ENCODE measurements around the gene TRIM33. TPM values are rescaled to one million over a fixed set of nuclear protein-coding genes. Genes with fewer than 3 reads are reported as not detected.
"Not testable (repeated sequence)": the region's sequence is repeated elsewhere in the genome, so short reads cannot be mapped to it uniquely, and the experiment has no call there.

Gene TRIM33
- total RNA-seq, 1 donor from 2014 or later: 41.4 TPM

DNA sequence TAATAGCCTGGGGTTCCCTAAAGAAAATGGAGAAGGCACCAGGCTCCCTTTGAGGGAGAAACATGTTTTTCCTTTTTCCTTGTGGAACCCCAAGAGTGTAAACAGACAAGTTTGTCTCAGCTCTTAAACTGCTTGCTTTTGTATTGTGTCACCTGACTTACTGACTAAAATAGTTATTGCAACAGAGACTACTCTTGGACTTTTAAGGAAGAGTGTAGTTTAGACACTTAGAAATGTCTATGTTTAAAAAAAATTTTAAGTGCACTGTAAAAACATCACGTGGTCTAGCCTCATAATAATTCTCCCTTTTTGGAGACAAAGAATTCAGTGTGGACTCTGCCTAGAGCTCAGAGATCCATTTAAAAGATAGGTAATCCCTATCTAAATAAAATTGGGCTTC, 141.1 kb downstream of the TRIM33 start:
- intact Hi-C loops (cut with DNase I): no loop called here
- ATAC-seq (peak; percentile 91), DNase-seq (ENCODE audit: low spot score) (no peak)

DNA sequence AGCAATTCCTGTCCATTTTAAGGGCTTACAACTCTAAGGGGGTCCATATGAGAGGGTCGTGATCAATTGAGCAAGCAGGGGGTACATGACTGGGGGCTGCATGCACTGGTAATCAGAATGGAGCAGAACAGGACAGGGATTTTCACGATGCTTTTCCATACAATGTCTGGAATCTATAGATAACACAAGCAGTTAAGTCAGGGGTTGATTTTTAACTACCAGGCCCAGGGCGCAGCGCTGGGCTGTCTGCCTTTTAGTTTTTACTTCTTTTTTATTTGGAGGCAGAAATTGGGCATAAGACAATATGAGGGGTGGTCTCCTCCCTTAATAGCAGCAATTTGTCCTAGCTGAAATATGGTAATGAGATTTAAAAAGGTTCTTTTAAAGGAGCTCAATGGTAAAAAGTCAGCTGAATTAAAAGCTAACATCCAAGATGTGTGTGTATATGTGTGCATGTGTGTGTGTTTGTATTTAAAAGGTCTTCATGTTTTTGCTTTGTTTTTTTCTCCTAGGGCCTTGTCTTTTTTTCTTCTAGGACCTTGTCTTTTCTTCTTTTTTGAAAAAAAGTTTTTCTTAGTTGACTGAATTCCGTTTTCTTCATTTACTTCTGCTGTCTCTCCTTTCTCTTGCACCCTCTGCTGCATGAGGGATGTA, 141.6 kb downstream of the TRIM33 start:
- intact Hi-C loops (cut with DNase I); DNase-seq (ENCODE audit: low spot score); ATAC-seq: not testable (repeated sequence)

DNA sequence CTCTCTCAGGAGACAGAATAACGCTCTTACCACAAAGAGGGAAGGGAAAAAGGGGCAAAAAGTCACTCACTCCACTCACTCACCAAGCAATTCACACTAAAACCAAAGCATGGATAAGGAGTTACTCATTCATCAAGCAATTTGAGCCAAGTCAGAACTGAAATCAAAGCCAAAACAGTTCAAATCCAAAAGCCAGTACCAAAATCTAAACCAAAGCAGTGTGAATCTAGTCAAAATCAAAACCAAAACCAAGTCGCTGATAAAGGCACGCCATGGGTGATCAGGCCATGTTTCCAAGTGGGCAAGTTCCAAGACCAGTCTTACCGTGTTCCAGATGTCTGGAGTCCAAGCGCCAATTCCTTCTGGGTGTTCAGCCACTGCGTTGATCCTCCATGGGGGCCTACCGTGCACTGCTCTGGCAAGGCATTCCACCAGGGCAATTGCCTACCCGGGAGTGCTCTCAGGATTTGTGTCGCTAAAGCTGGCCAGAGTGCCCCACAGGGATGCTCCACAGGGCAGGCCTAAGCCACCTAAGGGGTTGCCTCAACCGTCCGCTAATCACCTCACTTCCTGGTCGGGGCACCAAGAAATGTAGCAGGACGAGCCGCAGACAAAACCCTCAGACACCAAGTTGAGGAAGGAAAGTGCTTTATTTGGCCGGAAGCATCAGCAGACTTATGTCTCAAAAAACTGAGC, 142.3 kb downstream of the TRIM33 start:
- intact Hi-C loops (cut with DNase I): no loop called here
- ATAC-seq: peak; percentile 28
- DNase-seq (ENCODE audit: low spot score): no peak

DNA sequence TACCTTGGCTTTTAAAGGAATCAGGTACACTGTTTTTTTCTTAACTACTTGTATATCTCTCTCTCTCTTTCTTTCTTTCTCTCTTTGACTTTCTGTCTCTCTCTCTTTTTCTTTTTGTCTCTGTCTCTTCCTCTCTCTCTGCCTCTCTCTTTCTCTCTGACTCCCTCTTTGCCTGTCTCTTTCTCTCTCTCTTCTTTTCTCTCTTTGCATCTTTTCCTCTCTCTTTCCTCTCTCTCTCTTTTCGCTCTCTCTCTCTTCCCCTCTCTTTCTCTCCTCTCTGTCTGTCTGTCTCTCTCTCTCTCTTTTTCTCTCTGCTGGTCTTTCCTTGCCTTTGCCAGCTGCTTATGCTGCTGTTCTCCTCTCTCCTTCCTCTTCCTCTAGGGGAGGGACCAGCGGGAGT, 143.2 kb downstream of the TRIM33 start:
- no peak for ATAC-seq
- intact Hi-C loops (cut with DNase I): no loop called here
- DNase-seq (ENCODE audit: low spot score): no peak

DNA sequence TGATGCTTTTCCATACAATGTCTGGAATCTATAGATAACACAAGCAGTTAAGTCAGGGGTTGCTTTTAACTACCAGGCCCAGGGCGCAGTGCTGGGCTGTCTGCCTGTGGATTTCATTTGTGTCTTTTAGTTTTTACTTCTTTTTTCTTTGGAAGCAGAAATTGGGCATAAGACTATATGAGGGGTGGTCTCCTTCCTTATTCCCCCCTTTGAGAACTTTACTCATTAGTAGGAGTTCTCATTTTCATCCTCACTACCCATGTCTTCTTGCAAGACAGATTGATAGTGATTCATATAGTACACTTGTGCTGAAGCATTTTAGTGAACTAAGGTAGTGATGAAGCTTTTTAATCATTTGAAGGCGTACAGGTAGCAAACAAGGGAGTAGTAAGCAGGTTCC, 147.8 kb downstream of the TRIM33 start:
- ATAC-seq; intact Hi-C loops (cut with DNase I); DNase-seq (ENCODE audit: low spot score): not testable (repeated sequence)

DNA sequence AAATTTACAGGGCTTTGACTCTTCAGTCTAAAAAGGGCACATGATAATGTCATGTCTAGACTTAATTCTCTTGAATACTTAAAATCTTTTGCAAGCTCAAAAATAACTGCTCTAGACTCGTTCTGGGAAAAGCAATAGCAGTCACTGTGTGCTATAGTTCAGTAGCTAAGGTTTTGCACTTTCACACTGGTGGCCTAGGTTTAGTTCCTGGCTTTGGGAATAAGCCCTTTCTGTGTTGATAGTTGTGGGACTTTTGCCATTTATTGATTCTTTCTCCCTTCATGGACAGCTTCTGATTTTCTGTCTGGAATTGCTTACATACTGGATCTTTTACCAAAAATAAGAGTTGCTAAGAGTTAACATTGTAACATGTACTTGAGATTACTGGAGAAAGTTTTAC, 151.2 kb downstream of the TRIM33 start:
- intact Hi-C loops (cut with DNase I): no loop called here
- ATAC-seq (no peak), DNase-seq (ENCODE audit: low spot score) (no peak)

DNA sequence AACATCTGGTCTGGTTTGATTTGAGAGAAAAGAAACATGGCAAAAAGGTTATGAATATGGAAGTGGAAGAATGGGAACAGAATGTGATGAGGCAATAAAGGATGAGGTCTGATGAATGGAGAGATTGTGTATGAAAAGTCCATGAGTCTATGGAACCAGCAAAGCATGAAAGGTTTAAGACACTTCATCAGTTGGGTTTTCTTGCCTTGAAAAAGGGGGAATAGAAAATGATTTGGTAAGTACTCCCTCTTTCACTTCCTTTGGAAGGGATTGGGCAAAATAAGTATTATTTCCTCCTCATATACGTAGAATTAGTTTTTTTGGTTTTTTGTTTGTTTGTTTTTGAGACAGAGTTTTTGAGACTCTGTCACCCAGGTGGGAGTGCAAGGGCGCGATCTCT, 155.8 kb downstream of the TRIM33 start:
- no peak for ATAC-seq
- intact Hi-C loops (cut with DNase I): no loop called here
- DNase-seq (ENCODE audit: low spot score): no peak

DNA sequence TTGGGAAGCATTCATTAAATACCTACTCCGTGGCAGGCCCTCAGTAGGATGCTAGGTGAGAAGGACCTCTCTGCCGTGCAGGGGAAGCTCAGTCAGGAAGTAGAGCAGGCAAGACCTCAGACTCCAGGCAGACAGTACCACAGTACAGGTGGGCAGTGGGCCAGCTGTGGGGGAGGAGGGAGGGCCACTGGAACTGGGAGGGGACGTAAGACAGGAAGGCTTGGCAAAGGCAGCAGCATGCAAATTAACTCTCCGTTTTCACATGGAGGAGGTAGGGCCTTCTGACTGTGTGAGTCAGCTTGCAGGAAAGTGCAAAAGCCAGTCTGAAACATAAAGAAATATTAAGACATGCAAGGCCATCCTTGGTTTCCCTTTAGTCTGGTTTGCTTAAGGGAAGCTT, 157.7 kb downstream of the TRIM33 start:
- intact Hi-C loops (cut with DNase I): no loop called here
- DNase-seq (ENCODE audit: low spot score) (peak; percentile 70), ATAC-seq (peak; percentile 67)

DNA sequence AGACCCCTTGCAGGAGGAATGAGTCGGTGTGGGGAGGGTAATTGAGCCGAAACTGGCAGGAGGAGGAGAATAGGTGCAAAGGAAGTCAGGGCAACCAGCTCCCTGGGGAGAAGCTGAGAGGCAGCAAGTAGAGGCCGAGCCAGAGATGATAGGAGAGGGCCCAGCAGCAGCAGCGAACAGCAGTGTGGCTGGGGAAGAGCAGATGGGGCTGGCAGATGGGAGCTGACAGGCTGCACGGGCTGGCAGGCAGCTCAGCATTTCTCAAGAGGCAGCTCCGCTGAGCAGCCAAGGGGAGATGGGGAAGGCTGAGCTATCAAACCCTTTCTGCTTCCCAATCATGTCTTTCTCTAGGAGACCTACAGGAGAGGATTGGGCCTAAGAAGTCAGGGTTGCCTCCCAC, 158.2 kb downstream of the TRIM33 start:
- intact Hi-C loops (cut with DNase I): no loop called here
- peak; percentile 66 for ATAC-seq
- no peak for DNase-seq (ENCODE audit: low spot score)

DNA sequence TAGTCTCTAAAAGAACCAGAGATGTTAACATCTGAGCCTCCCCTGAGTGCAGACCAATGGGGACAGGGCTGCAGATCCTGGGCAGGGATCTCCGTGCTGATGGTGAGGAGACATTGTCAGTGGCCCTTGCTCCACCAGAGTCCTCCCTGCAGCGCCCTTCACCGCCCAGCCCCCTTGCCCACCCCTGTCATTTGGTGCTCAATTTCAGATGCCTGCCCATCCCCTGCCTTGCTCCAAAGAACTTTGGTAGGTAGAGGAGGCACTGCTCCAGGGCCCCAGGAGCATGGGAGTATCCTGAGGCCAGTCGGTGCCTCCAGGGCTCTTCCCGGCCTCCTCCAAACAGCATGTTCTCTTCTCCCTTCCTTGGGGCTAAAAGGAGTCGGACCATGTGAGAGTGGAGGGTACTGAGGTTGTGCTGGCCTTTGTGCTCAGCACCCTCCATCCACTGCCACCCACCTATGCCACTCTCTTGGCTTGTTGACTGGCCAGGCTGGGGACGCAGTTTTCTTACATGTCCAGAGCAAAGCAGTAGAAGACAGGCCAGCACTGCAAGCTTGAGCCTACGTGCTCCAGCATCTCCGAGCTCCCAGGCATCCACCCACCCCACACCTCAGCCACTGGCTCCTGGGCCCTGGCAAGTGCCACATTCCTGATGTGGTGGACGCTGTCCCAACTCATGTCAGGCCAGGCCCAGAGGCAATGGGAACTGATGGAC, 160.1 kb downstream of the TRIM33 start:
- intact Hi-C loops (cut with DNase I): no loop called here
- DNase-seq (ENCODE audit: low spot score) (no peak), ATAC-seq (no peak)

DNA sequence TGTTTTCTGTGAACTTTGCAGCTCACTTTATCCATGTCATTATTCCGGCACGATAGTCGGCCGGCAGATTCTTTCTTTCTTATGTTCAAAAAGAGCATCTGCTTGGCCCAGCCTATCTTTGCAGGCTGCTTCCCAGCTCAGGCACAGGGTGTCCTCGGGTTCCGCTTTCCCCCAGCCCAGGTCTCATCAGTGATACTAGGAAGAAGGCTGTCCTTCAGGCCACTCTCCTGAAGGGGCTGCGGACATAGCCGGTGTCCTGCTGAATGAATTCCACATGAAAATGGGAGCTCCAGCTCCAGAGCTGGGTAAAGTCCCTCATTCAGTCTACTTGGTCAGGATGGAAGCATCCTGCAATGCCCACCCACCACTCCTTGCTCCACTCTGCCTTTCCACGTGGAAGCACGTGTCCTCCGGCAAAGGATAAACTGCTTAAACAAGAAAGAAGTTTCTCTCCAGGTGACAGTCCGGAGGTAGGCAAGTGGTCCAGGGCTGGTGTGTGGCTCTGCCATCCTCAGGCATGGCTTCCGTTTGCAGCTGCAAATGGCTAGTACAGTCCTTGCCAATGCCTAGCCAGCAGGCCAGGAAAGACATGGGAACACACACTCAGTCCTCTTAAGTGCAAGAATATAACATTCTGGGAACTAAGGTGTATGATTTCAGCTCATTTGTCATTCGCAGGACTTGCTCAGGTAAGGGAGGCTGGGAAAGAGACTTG, 161.0 kb downstream of the TRIM33 start:
- ATAC-seq (no peak), DNase-seq (ENCODE audit: low spot score) (no peak)
- intact Hi-C loops (cut with DNase I): no loop called here

DNA sequence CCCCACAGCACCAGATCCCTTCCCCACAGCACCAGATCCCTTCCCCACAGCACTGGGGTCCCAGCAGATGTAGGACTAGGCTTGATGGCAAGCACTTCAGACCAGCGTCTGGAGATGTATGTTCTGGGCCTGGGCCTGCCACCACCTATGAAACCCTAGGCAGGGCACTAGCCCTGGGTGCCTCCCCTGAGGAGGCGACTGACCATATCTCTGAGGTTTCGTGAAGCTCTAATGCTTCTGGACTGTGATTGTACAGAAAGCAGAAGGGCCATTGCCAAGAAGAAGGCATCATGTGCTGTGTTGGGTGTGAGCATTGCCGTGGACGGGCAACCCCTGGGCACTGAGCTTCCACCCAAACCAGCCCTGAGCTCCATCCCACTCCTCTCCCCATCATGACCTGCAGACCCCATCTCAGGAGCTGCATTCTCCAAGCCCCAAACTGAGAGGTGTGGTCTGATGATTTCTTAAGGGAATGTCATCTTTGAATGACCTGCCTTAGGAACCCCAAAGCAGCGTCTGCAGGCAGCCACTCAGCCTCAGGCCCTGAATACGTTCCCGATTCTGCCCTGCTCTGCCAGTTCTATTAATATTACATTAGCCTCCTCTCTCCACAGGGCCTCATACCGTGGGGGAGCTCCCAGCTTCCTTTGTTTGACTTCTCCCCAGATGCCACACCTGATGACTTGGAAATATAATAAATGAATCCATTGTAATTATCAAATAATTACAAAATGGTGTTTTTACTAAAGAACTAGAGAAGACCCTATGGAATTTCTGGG, 163.4 kb downstream of the TRIM33 start:
- intact Hi-C loops (cut with DNase I): no loop called here
- ATAC-seq (no peak), DNase-seq (ENCODE audit: low spot score) (no peak)

DNA sequence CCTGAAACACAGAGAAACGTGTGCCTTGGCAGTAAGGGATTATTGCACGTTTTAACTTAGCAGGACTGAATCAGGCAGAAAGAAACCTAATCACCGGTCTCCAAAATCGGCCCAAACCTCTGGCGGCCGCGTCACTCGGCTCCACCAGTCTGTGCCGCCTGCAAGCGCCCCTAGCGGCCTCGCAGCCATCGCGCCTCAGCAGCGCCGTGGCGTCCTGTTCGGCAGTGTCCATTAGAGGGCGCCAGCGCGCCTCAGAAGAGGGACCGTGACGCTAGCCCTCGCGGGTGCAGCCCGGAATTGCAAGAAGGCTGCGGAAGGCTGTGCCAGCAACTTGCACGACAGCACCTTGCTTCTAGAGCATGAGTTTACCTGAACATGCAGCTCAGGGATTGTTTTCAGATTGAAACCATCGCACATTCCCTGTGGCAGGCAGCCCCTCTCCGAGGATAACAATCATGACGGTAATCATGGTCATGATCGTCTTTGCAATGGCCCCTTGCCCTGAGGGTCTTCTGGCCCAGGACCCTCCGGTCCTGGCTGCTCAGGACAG, 164.4 kb downstream of the TRIM33 start:
- intact Hi-C loops (cut with DNase I): no loop called here
- DNase-seq (ENCODE audit: low spot score): peak; percentile 98
- ATAC-seq: peak; percentile 98

DNA sequence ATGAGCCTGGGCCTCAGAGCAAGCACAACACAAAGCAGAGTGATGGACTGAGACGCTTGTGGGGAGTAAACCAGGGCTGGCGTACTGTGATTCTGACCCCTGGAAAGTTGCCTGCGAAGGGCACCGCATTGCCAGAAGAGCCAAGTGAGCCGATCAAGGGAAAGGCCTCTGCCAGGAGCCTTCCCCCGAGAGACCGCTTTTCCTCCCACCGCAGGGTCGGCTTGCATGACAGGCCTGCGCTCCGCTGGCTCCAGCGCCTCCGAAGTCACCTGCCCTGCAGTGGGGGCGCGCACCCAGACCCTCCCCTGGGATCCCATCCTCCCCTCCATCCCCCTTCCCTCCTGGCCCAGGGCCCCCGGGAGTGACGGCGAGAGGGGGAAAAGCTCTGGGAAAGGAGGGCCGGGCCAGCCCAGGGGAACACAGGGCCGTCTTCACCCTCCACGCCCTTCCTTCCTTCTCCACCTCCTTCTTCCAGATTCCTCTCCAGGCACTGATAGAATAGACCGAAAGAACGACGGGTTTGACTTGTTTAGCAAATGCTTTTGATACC, 165.0 kb downstream of the TRIM33 start:
- ATAC-seq (peak; percentile 71), DNase-seq (ENCODE audit: low spot score) (peak; percentile 66)
- intact Hi-C loops (cut with DNase I): no loop called here

DNA sequence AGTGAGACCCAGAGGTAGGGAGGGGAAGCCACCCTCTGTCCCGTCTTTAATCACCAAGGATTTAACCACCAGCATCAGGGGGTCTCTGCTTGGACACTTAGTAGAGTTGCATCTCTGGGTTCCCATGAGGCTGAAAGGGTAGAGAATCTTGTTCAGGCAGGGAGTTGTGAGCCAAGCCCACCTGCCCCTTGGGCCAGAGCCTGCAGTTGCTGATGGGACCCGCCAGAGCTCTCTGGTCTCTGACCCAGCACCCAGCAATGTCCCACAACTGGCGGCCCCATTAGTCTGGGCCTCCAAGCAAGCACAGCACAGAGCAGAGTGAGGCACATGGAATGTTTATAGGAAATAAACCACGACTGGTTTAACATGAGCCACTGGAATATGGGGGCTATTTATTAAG, 166.3 kb downstream of the TRIM33 start:
- intact Hi-C loops (cut with DNase I): no loop called here

More for the DNA sequence above, 166.3 kb downstream of the TRIM33 start:
- DNase-seq (ENCODE audit: low spot score) (no peak), ATAC-seq (no peak)

Measured in sciatic nerve (tissue), 2 donors.